ENCODE measurements around the gene EDN2.

The EDN2 gene

GRCh38 chr1:41501581-41501980 lies 17.1 kb upstream of the EDN2 start:
- H4K20me1 ChIP-seq (ENCODE audit: low read depth, low read length) = no peaks in the 10 kb centered on the region
- no peaks in the 10 kb centered on the region for H3F3A ChIP-seq (ENCODE audit: insufficient read depth)
- TF ChIP-seq EZH2phosphoT487 (conservative IDR thresholded peaks at IDR 0.05; ENCODE audit: low read length) = no peak
- TF ChIP-seq CTCF (IDR thresholded peaks at IDR 0.05; ENCODE audit: insufficient read depth, low read length, poor library complexity, severe bottlenecking) = no peak
- no peaks in the 10 kb centered on the region for H3K27me3 ChIP-seq (ENCODE audit: low read length)
- H3K27ac ChIP-seq (ENCODE audit: low read depth, low read length) = no peak overlapping the region
- no peak overlapping the region for H3K4me2 ChIP-seq (ENCODE audit: low read depth, low read length, poor library complexity, severe bottlenecking)
- no peak overlapping the region for H2AFZ ChIP-seq (ENCODE audit: low read depth, low read length, severe bottlenecking)
- no peak overlapping the region for H3K9ac ChIP-seq (ENCODE audit: low read length)
- no peaks in the 10 kb centered on the region for H3K79me2 ChIP-seq (ENCODE audit: insufficient read depth, low read length)
- H3K4me3 ChIP-seq (ENCODE audit: insufficient read depth, low read length, poor library complexity, severe bottlenecking) = no peak overlapping the region
- H3K36me3 ChIP-seq (ENCODE audit: low read length) = no peaks in the 10 kb centered on the region
- H3K9me3 ChIP-seq (ENCODE audit: insufficient read depth, low read length) = no peaks in the 10 kb centered on the region
- H3K9me2 ChIP-seq (replicated peaks; ENCODE audit: insufficient read depth, low read length) = no peaks in the 10 kb centered on the region

GRCh38 chr1:41500781-41501518 lies 16.5 kb upstream of the EDN2 start:
- no peak overlapping the region for H3K4me3 ChIP-seq (ENCODE audit: insufficient read depth, low read length, poor library complexity, severe bottlenecking)
- no peak overlapping the region for H2AFZ ChIP-seq (ENCODE audit: low read depth, low read length, severe bottlenecking)
- no peak overlapping the region for H3K4me2 ChIP-seq (ENCODE audit: low read depth, low read length, poor library complexity, severe bottlenecking)
- H3F3A ChIP-seq (ENCODE audit: insufficient read depth) = no peaks in the 10 kb centered on the region
- no peak overlapping the region for H3K9ac ChIP-seq (ENCODE audit: low read length)
- no peaks in the 10 kb centered on the region for H3K9me2 ChIP-seq (replicated peaks; ENCODE audit: insufficient read depth, low read length)
- TF ChIP-seq EZH2phosphoT487 (conservative IDR thresholded peaks at IDR 0.05; ENCODE audit: low read length) (no peak), CTCF (IDR thresholded peaks at IDR 0.05; ENCODE audit: insufficient read depth, low read length, poor library complexity, severe bottlenecking) (no peak)
- H3K27ac ChIP-seq (ENCODE audit: low read depth, low read length) = no peak overlapping the region
- no peaks in the 10 kb centered on the region for H3K79me2 ChIP-seq (ENCODE audit: insufficient read depth, low read length)
- no peaks in the 10 kb centered on the region for H4K20me1 ChIP-seq (ENCODE audit: low read depth, low read length)
- H3K36me3 ChIP-seq (ENCODE audit: low read length) = no peaks in the 10 kb centered on the region
- no peaks in the 10 kb centered on the region for H3K27me3 ChIP-seq (ENCODE audit: low read length)
- H3K9me3 ChIP-seq (ENCODE audit: insufficient read depth, low read length) = no peaks in the 10 kb centered on the region

GRCh38 chr1:41500378-41500777 lies 15.9 kb upstream of the EDN2 start:
- Histone ChIP-seq H3K27me3 (ENCODE audit: low read length) (no peaks in the 10 kb centered on the region), H3K9me3 (ENCODE audit: insufficient read depth, low read length) (no peaks in the 10 kb centered on the region), H3K4me2 (ENCODE audit: low read depth, low read length, poor library complexity, severe bottlenecking) (no peak overlapping the region), H4K20me1 (ENCODE audit: low read depth, low read length) (no peaks in the 10 kb centered on the region), H3K79me2 (ENCODE audit: insufficient read depth, low read length) (no peaks in the 10 kb centered on the region), H3K36me3 (ENCODE audit: low read length) (no peaks in the 10 kb centered on the region), H2AFZ (ENCODE audit: low read depth, low read length, severe bottlenecking) (no peak overlapping the region), H3K9ac (ENCODE audit: low read length) (no peak overlapping the region), H3K9me2 (replicated peaks; ENCODE audit: insufficient read depth, low read length) (no peaks in the 10 kb centered on the region), H3F3A (ENCODE audit: insufficient read depth) (no peaks in the 10 kb centered on the region), H3K4me3 (ENCODE audit: insufficient read depth, low read length, poor library complexity, severe bottlenecking) (no peak overlapping the region), H3K27ac (ENCODE audit: low read depth, low read length) (no peak overlapping the region)
- TF ChIP-seq CTCF (IDR thresholded peaks at IDR 0.05; ENCODE audit: insufficient read depth, low read length, poor library complexity, severe bottlenecking) (no peak), EZH2phosphoT487 (conservative IDR thresholded peaks at IDR 0.05; ENCODE audit: low read length) (no peak)
